Keratinocyte (primary cell): ENCODE measurements around the gene MYT1.

Experiments used
- EZH2 ChIP-seq: IDR thresholded peaks from one replicate; pipeline ENCODE4 v1.6.1; 2012; ENCODE audit warnings: inconsistent platforms, mild to moderate bottlenecking, low read length, moderate library complexity
- TF ChIP-seq, protein P1 (sequence below), 3 experiments: IDR thresholded peaks in 1 of 3; conservative IDR thresholded peaks in 1 of 3; optimal IDR thresholded peaks in 1 of 3; 2 replicates in 2 of 3; 3 replicates in 1 of 3; pipeline versions ENCODE3 to v1.5.1; 2011; ENCODE audit warnings: low read length in 3 of 3, mild to moderate bottlenecking in 3 of 3, moderate library complexity in 2 of 3, control low read depth in 1 of 3, inconsistent platforms in 1 of 3; ENCODE audit not compliant: insufficient read depth in 2 of 3; ENCODE audit errors: extremely low read depth in 1 of 3

- TF ChIP-seq, protein P1, sequence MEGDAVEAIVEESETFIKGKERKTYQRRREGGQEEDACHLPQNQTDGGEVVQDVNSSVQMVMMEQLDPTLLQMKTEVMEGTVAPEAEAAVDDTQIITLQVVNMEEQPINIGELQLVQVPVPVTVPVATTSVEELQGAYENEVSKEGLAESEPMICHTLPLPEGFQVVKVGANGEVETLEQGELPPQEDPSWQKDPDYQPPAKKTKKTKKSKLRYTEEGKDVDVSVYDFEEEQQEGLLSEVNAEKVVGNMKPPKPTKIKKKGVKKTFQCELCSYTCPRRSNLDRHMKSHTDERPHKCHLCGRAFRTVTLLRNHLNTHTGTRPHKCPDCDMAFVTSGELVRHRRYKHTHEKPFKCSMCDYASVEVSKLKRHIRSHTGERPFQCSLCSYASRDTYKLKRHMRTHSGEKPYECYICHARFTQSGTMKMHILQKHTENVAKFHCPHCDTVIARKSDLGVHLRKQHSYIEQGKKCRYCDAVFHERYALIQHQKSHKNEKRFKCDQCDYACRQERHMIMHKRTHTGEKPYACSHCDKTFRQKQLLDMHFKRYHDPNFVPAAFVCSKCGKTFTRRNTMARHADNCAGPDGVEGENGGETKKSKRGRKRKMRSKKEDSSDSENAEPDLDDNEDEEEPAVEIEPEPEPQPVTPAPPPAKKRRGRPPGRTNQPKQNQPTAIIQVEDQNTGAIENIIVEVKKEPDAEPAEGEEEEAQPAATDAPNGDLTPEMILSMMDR (optimal IDR thresholded peaks at IDR 0.05 in 1 of 3, IDR thresholded peaks at IDR 0.05 in 1 of 3, conservative IDR thresholded peaks at IDR 0.05 in 1 of 3; ENCODE audit: extremely low read depth in 1 of 3, insufficient read depth in 2 of 3, low read length in 3 of 3): no peak
- TF ChIP-seq EZH2: no peak
Observed at GRCh38 chr20:64276817-64277216, 112.6 kb downstream of the MYT1 start.
